Neural cell (in vitro differentiated cells): ENCODE measurements around the gene BABAM2. TPM values are rescaled to one million over a fixed set of nuclear protein-coding genes. Genes with fewer than 3 reads are reported as not detected.

ENCODE experiments used
- H2AFZ ChIP-seq: fragments of 200-600, 300-800 bp; sonication (generic), shearing (Covaris generic); 2 replicates; pipeline ENCODE4 v1.6.0; 2014; ENCODE audit warnings: low read depth, mild to moderate bottlenecking, antibody characterized with exemption, low read length, moderate library complexity
- H3F3A ChIP-seq: fragments of 200-600 bp; shearing (Covaris generic); 2 replicates; pipeline ENCODE4 v1.6.1; 2016; ENCODE audit warnings: mild to moderate bottlenecking, moderate library complexity, mixed read lengths, antibody characterized with exemption, low read length; ENCODE audit not compliant: insufficient read depth, poor library complexity, severe bottlenecking
- H3K27ac ChIP-seq: fragments of 200-600, 300-800 bp; sonication (generic), shearing (Covaris generic); 2 replicates; pipeline ENCODE4 v1.5.1; 2014; ENCODE audit warnings: mild to moderate bottlenecking, low read length, moderate library complexity
- H3K27me3 ChIP-seq: fragments of 300-800, 200-600 bp; sonication (generic), shearing (Covaris generic); 2 replicates; pipeline ENCODE4 v1.6.0; 2014; ENCODE audit warnings: mild to moderate bottlenecking, low read depth, low read length, moderate library complexity; ENCODE audit not compliant: insufficient read depth
- H3K36me3 ChIP-seq: fragments of 300-800, 200-600 bp; sonication (generic), shearing (Covaris generic); 2 replicates; pipeline ENCODE4 v1.5.1; 2014; ENCODE audit warnings: mild to moderate bottlenecking, antibody characterized with exemption, low read length, moderate library complexity; ENCODE audit not compliant: insufficient read depth
- H3K4me2 ChIP-seq: fragments of 300-800, 200-600 bp; sonication (generic), shearing (Covaris generic); 2 replicates; pipeline ENCODE4 v1.6.0; 2014; ENCODE audit warnings: mild to moderate bottlenecking, low read length
- H3K4me3 ChIP-seq: fragments of 300-800, 200-600 bp; sonication (generic), shearing (Covaris generic); 2 replicates; pipeline ENCODE4 v1.5.1; 2014; ENCODE audit warnings: mild to moderate bottlenecking, low read length, moderate library complexity
- H3K79me2 ChIP-seq: fragments of 200-600 bp; shearing (Covaris generic); replicated peaks from 2 replicates; pipeline ENCODE4 v1.6.0; 2014; ENCODE audit warnings: mild to moderate bottlenecking, low read length, moderate library complexity; ENCODE audit not compliant: insufficient read depth
- H3K9ac ChIP-seq: fragments of 300-800, 200-600 bp; sonication (generic), shearing (Covaris generic); 2 replicates; pipeline ENCODE4 v1.6.1; 2016; ENCODE audit warnings: mild to moderate bottlenecking, low read length, mixed read lengths
- H3K9me2 ChIP-seq: fragments of 200-600 bp; shearing (Covaris generic); 2 replicates; pipeline ENCODE4 v1.6.1; 2016; ENCODE audit warnings: mild to moderate bottlenecking, low read length, mixed read lengths; ENCODE audit not compliant: insufficient read depth
- H3K9me3 ChIP-seq: fragments of 200-600, 300-800 bp; sonication (generic), shearing (Covaris generic); 2 replicates; pipeline ENCODE4 v1.6.1; 2016; ENCODE audit warnings: mild to moderate bottlenecking, mixed run types, low read length, moderate library complexity, mixed read lengths
- H4K20me1 ChIP-seq: fragments of 200-600 bp; shearing (Covaris generic); 2 replicates; pipeline ENCODE4 v1.6.1; 2016; ENCODE audit warnings: mild to moderate bottlenecking, mixed run types; ENCODE audit not compliant: insufficient read depth
- CTCF ChIP-seq: fragments of 450-650 bp; IDR thresholded peaks from 2 replicates; pipeline ENCODE4 v1.5.1; 2014; ENCODE audit warnings: antibody characterized with exemption, mild to moderate bottlenecking, moderate library complexity; ENCODE audit not compliant: poor library complexity, severe bottlenecking
- EP300 ChIP-seq: fragments of 450-650 bp; conservative IDR thresholded peaks from 2 replicates; pipeline ENCODE4 v1.6.1; 2014; ENCODE audit warnings: antibody characterized with exemption, mild to moderate bottlenecking, moderate library complexity; ENCODE audit not compliant: poor library complexity, severe bottlenecking
- EZH2 ChIP-seq: fragments of 200-600, 300-800 bp; shearing (Covaris generic), sonication (generic); IDR thresholded peaks from 2 replicates; pipeline ENCODE4 v1.6.1; 2014; ENCODE audit warnings: antibody characterized with exemption, low read length, borderline replicate concordance, mild to moderate bottlenecking; ENCODE audit not compliant: insufficient read depth, poor library complexity, severe bottlenecking
- MXI1 ChIP-seq: fragments of 450-650 bp; conservative IDR thresholded peaks from 2 replicates; pipeline ENCODE4 v1.6.1; 2014; ENCODE audit warnings: antibody characterized with exemption, mild to moderate bottlenecking; ENCODE audit not compliant: poor library complexity, severe bottlenecking
- POLR2AphosphoS5 ChIP-seq: IDR thresholded peaks from 2 replicates; pipeline ENCODE4 v1.6.1; 2012
- RAD21 ChIP-seq: fragments of 450-650 bp; conservative IDR thresholded peaks from 2 replicates; pipeline ENCODE4 v1.6.1; 2014; ENCODE audit warnings: antibody characterized with exemption, mild to moderate bottlenecking, moderate library complexity
- REST ChIP-seq: IDR thresholded peaks from 2 replicates; pipeline ENCODE4 v1.6.1; 2012; ENCODE audit warnings: borderline replicate concordance
- SMC3 ChIP-seq: fragments of 450-650 bp; conservative IDR thresholded peaks from 2 replicates; pipeline ENCODE4 v1.6.1; 2014; ENCODE audit warnings: antibody characterized with exemption, mild to moderate bottlenecking, moderate library complexity; ENCODE audit not compliant: poor library complexity
- TAF1 ChIP-seq: IDR thresholded peaks from 2 replicates; pipeline ENCODE4 v1.6.1; 2012; ENCODE audit warnings: low read depth
- polyA plus RNA-seq: library from polyadenylated mRNA; depleted of rRNA; stranded (reverse); fragments of >200 nt; gene quantifications from 2 replicates; pipeline ENCODE4 v1.2.3, GENCODE V29; 2014

Gene BABAM2
- polyA plus RNA-seq, 1 donor from 2014 or later = 15.3 TPM

DNA sequence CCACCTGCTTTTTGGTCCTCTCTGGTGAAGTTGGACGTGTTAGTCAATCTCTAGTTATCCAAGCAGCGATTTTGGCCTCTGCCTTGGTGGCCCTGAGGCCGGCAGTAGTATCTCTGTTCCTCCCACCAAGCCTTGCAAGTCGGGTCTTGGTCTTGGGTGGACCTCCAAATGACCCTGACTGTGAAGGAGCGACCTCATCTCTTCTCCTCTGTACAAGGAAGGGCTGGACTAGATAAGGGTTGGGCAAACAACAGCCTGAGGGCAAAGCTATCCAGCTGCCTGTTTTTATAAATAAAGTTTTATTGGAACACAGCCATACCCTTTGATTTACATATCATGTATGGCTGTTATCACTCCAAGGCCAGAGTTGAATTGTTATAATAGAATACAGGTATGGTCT, 427.5 kb downstream of the BABAM2 start:
- no peak for TF ChIP-seq MXI1
- no peak for TF ChIP-seq EZH2
- no peak for TF ChIP-seq CTCF
- TF ChIP-seq RAD21 = no peak
- no peak for TF ChIP-seq REST
- TF ChIP-seq POLR2AphosphoS5 = no peak
- no peak for TF ChIP-seq EP300
- no peak for TF ChIP-seq TAF1
- TF ChIP-seq SMC3 = no peak
- no peaks in the 10 kb centered on the region for H4K20me1 ChIP-seq
- H3F3A ChIP-seq = no peaks in the 10 kb centered on the region
- no peak overlapping the region for H2AFZ ChIP-seq
- no peaks in the 10 kb centered on the region for H3K9me3 ChIP-seq
- H3K36me3 ChIP-seq = no peaks in the 10 kb centered on the region
- H3K27ac ChIP-seq = no peak overlapping the region
- H3K4me3 ChIP-seq = no peak overlapping the region
- H3K27me3 ChIP-seq = no peaks in the 10 kb centered on the region
- no peak overlapping the region for H3K9ac ChIP-seq
- H3K4me2 ChIP-seq = no peak overlapping the region
- no peaks in the 10 kb centered on the region for H3K79me2 ChIP-seq
- no peaks in the 10 kb centered on the region for H3K9me2 ChIP-seq

- no peaks in the 10 kb centered on the region for H3K9me2 ChIP-seq
- no peak overlapping the region for H3K9ac ChIP-seq
- H2AFZ ChIP-seq = no peak overlapping the region
- no peaks in the 10 kb centered on the region for H3F3A ChIP-seq
- H3K27me3 ChIP-seq = no peaks in the 10 kb centered on the region
- H3K4me2 ChIP-seq = no peak overlapping the region
- no peaks in the 10 kb centered on the region for H3K9me3 ChIP-seq
- no peaks in the 10 kb centered on the region for H3K36me3 ChIP-seq
- H4K20me1 ChIP-seq = no peaks in the 10 kb centered on the region
- TF ChIP-seq SMC3 = no peak
- no peak for TF ChIP-seq EP300
- no peak for TF ChIP-seq MXI1
- TF ChIP-seq CTCF = no peak
- TF ChIP-seq TAF1 = no peak
- no peak for TF ChIP-seq REST
- no peak for TF ChIP-seq EZH2
- no peak for TF ChIP-seq RAD21
- no peak for TF ChIP-seq POLR2AphosphoS5
- H3K79me2 ChIP-seq = no peaks in the 10 kb centered on the region
- no peak overlapping the region for H3K27ac ChIP-seq
- H3K4me3 ChIP-seq = no peak overlapping the region
These were observed 428.1 kb downstream of the BABAM2 start for GRCh38 chr2:28318462-28319117.
